Measurements from ENCODE around the gene XPA.

The XPA gene

GRCh38 chr9:97633859-97634490 lies 63.2 kb downstream of the XPA start:
- no peaks in the 10 kb centered on the region for H3K27me3 ChIP-seq (ENCODE audit: insufficient read depth, insufficient read length)
- H3K4me1 ChIP-seq (ENCODE audit: insufficient read depth, insufficient read length) = no peaks in the 10 kb centered on the region
- no peak for DNase-seq (ENCODE audit: low read depth, low spot score)
- H3K36me3 ChIP-seq (ENCODE audit: insufficient read depth, insufficient read length, low read length) = peaks cover 26% of the 10 kb centered on the region
- TF ChIP-seq ZNF274 (IDR thresholded peaks at IDR 0.05; ENCODE audit: low read depth, low read length) = no peak
- no peak for TF ChIP-seq SUZ12 (IDR thresholded peaks at IDR 0.05; ENCODE audit: extremely low read depth, insufficient read depth, insufficient read length)
- no peak for TF ChIP-seq YY1 (IDR thresholded peaks at IDR 0.05; ENCODE audit: insufficient read depth, insufficient read length)
- H3K9me3 ChIP-seq (ENCODE audit: insufficient read depth, low read length) = no peaks in the 10 kb centered on the region
- H3K4me3 ChIP-seq (ENCODE audit: insufficient read length, low read depth) = peak overlapping the region; percentile 99
- peak overlapping the region; percentile 99 for H3K9ac ChIP-seq (ENCODE audit: insufficient read length, low read depth)

GRCh38 chr9:97632985-97633858 lies 63.9 kb downstream of the XPA start, which contains the start of the genes NCBP1 and TSTD2:
Gene NCBP1 (plus strand): TSS chr9:97633821. CDS start chr9:97633882, 61 bp downstream.
Gene TSTD2 (minus strand): TSS chr9:97633368. CDS start chr9:97627562, 5,806 bp downstream.
- H3K4me3 ChIP-seq (ENCODE audit: insufficient read length, low read depth) = peak within 1 kb of the TSS; percentile 99
- H3K36me3 ChIP-seq (ENCODE audit: insufficient read depth, insufficient read length, low read length) = peaks cover 28% of the 10 kb centered on the region
- no peaks in the 10 kb centered on the region for H3K27me3 ChIP-seq (ENCODE audit: insufficient read depth, insufficient read length)
- peak within 1 kb of the TSS; percentile 99 for H3K9ac ChIP-seq (ENCODE audit: insufficient read length, low read depth)
- peak; percentile 96 for DNase-seq (ENCODE audit: low read depth, low spot score)
- H3K4me1 ChIP-seq (ENCODE audit: insufficient read depth, insufficient read length) = no peaks in the 10 kb centered on the region
- no peaks in the 10 kb centered on the region for H3K9me3 ChIP-seq (ENCODE audit: insufficient read depth, low read length)
- no peak for TF ChIP-seq ZNF274 (IDR thresholded peaks at IDR 0.05; ENCODE audit: low read depth, low read length)
- no peak for TF ChIP-seq YY1 (IDR thresholded peaks at IDR 0.05; ENCODE audit: insufficient read depth, insufficient read length)
- no peak for TF ChIP-seq SUZ12 (IDR thresholded peaks at IDR 0.05; ENCODE audit: extremely low read depth, insufficient read depth, insufficient read length)

DNA sequence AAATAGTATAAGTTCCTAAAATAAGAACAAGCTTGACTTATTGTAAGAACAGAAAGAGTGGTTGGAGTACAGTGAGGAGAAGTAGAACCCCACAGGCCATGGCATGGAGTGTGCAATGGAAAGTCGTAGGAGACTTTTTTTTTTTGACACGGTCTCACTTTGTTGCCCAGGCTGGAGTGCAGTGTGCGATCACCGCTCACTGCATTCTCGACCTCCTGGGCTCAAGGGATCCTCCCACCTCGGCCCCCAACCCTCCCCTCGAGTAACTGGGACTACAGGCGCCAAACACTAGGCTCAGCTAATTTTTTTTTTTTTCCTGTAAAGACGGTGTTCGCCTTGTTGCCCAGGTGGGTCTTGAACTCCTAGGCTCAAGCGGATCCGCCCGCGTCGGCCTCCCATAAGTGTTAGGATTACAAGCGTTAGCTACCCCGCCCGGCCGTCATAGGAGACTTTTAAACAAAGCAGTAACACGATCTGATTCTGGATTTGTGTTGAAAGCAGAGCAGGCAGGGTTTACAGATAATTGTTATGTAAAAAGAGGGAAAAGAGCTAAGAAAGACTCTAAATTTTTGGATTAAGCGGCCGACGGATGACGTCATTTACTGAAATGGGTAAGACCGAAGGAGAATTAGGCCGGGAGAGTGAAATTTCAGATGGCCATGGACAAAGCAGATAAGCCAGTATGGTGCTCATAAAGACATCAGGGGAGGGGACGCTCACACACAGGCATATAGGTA lies 64.7 kb downstream of the XPA start:
- no peaks in the 10 kb centered on the region for H3K4me1 ChIP-seq (ENCODE audit: insufficient read depth, insufficient read length)

GRCh38 chr9:97630591-97630990 lies 66.5 kb downstream of the XPA start:
- Histone ChIP-seq H3K27me3 (ENCODE audit: insufficient read depth, insufficient read length) (no peaks in the 10 kb centered on the region), H3K36me3 (ENCODE audit: insufficient read depth, insufficient read length, low read length) (peaks cover 34% of the 10 kb centered on the region), H3K9me3 (ENCODE audit: insufficient read depth, low read length) (no peaks in the 10 kb centered on the region), H3K9ac (ENCODE audit: insufficient read length, low read depth) (no peak overlapping the region), H3K4me3 (ENCODE audit: insufficient read length, low read depth) (no peak overlapping the region), H3K4me1 (ENCODE audit: insufficient read depth, insufficient read length) (no peaks in the 10 kb centered on the region)
- no peak for TF ChIP-seq ZNF274 (IDR thresholded peaks at IDR 0.05; ENCODE audit: low read depth, low read length)
- TF ChIP-seq YY1 (IDR thresholded peaks at IDR 0.05; ENCODE audit: insufficient read depth, insufficient read length) = no peak
- TF ChIP-seq SUZ12 (IDR thresholded peaks at IDR 0.05; ENCODE audit: extremely low read depth, insufficient read depth, insufficient read length) = no peak
- no peak for DNase-seq (ENCODE audit: low read depth, low spot score)

More for the DNA sequence above, 64.7 kb downstream of the XPA start:
- no peak for TF ChIP-seq YY1 (IDR thresholded peaks at IDR 0.05; ENCODE audit: insufficient read depth, insufficient read length)
- TF ChIP-seq SUZ12 (IDR thresholded peaks at IDR 0.05; ENCODE audit: extremely low read depth, insufficient read depth, insufficient read length) = no peak
- no peak for TF ChIP-seq ZNF274 (IDR thresholded peaks at IDR 0.05; ENCODE audit: low read depth, low read length)
- Histone ChIP-seq H3K36me3 (ENCODE audit: insufficient read depth, insufficient read length, low read length) (peaks cover 33% of the 10 kb centered on the region), H3K4me3 (ENCODE audit: insufficient read length, low read depth) (peak overlapping the region; percentile 99), H3K9ac (ENCODE audit: insufficient read length, low read depth) (peak overlapping the region; percentile 99), H3K27me3 (ENCODE audit: insufficient read depth, insufficient read length) (no peaks in the 10 kb centered on the region), H3K9me3 (ENCODE audit: insufficient read depth, low read length) (no peaks in the 10 kb centered on the region)
- DNase-seq (ENCODE audit: low read depth, low spot score) = peak; percentile 68

DNA sequence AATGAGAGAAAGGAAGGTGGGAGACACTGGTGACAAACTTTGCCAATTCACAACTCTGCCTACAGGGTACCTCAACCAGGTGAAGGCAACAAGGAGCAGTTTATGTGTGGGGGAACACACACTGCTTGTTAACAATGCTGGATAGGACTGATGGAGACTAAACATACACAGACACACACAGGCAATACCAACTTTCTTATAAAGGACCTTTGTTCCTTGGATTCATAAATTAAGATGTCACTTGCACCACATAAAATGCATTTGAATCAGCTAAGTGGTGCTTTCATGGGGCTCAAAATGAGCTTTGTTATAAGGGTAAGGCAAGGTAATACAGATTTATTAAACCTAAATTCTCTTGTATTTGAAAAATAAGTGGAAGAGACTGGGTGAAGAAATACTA lies 68.0 kb downstream of the XPA start:
- peaks cover 2% of the 10 kb centered on the region; the same call in 1 of the 2 replicates for H3K9me3 ChIP-seq (ENCODE audit: insufficient read depth, low read length)
- no peak overlapping the region for H3K9ac ChIP-seq (ENCODE audit: insufficient read length, low read depth)
- no peaks in the 10 kb centered on the region for H3K27me3 ChIP-seq (ENCODE audit: insufficient read depth, insufficient read length)
- H3K36me3 ChIP-seq (ENCODE audit: insufficient read depth, insufficient read length, low read length) = peaks cover 41% of the 10 kb centered on the region
- no peak for DNase-seq (ENCODE audit: low read depth, low spot score)
- no peak overlapping the region for H3K4me3 ChIP-seq (ENCODE audit: insufficient read length, low read depth)
- TF ChIP-seq ZNF274 (IDR thresholded peaks at IDR 0.05; ENCODE audit: low read depth, low read length) (no peak), YY1 (IDR thresholded peaks at IDR 0.05; ENCODE audit: insufficient read depth, insufficient read length) (no peak), SUZ12 (IDR thresholded peaks at IDR 0.05; ENCODE audit: extremely low read depth, insufficient read depth, insufficient read length) (no peak)
- no peaks in the 10 kb centered on the region for H3K4me1 ChIP-seq (ENCODE audit: insufficient read depth, insufficient read length)

DNA sequence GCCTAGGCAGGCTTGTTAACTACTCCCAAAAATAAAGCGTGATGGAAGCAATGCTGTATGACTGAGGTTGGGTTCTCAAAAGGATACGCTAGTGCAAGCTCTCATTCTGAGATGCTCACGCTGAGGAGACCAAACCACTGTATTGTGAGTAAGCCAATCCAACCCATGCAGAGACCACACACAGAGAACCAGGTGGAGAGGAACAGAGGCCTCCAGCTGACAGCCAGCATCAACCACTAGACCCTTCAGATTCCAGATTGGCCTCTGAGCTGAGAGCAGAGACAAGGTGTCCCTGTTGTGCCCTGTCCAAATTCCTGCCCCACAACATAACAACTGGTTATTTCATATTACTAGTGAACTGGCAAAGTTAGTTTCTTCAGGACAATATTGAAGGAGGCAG lies 68.5 kb downstream of the XPA start:
- Histone ChIP-seq H3K4me1 (ENCODE audit: insufficient read depth, insufficient read length) (no peaks in the 10 kb centered on the region), H3K36me3 (ENCODE audit: insufficient read depth, insufficient read length, low read length) (peaks cover 46% of the 10 kb centered on the region), H3K27me3 (ENCODE audit: insufficient read depth, insufficient read length) (no peaks in the 10 kb centered on the region), H3K4me3 (ENCODE audit: insufficient read length, low read depth) (no peak overlapping the region), H3K9me3 (ENCODE audit: insufficient read depth, low read length) (peaks cover 7% of the 10 kb centered on the region; the same call in 1 of the 2 replicates), H3K9ac (ENCODE audit: insufficient read length, low read depth) (no peak overlapping the region)
- TF ChIP-seq YY1 (IDR thresholded peaks at IDR 0.05; ENCODE audit: insufficient read depth, insufficient read length) (no peak), ZNF274 (IDR thresholded peaks at IDR 0.05; ENCODE audit: low read depth, low read length) (no peak), SUZ12 (IDR thresholded peaks at IDR 0.05; ENCODE audit: extremely low read depth, insufficient read depth, insufficient read length) (no peak)
- no peak for DNase-seq (ENCODE audit: low read depth, low spot score)

Data from NT2/D1 (cell line).